ENCODE data around the gene R3HDML. TPM values are rescaled to one million over a fixed set of nuclear protein-coding genes. Genes with fewer than 3 reads are reported as not detected.

R3HDML gene
- total RNA-seq, 1 donor from 2014 or later = not detected

Other genes with a start within 250 kb of the R3HDML start
- 0.09 and 0.17 TPM in 2 replicates for gene JPH2, start 149.9 kb upstream of the R3HDML start, total RNA-seq
- gene OSER1, start 126.3 kb upstream of the R3HDML start, total RNA-seq = 39.6 and 55.6 TPM in 2 replicates
- gene GDAP1L1, start 89.7 kb upstream of the R3HDML start, total RNA-seq = not detected in 2 replicates
- 7.5 and 9.1 TPM in 2 replicates for gene FITM2, start 25.8 kb upstream of the R3HDML start, total RNA-seq
- gene HNF4A, start 18.7 kb downstream of the R3HDML start, total RNA-seq = not detected in 2 replicates
- 3.4 and 6.3 TPM in 2 replicates for gene TTPAL, start 138.8 kb downstream of the R3HDML start, total RNA-seq
- gene SERINC3, start 185.0 kb downstream of the R3HDML start, total RNA-seq = 108 and 110 TPM in 2 replicates
- 177 and 275 TPM in 2 replicates for gene PKIG, start 245.5 kb downstream of the R3HDML start, total RNA-seq

Measured in dermis blood vessel endothelial cell (primary cell).